DOHH2 (cell line): ENCODE data around the gene TBC1D25.
A peak's percentile ranks its signal among the peaks of the same experiment; 100 is the strongest.

Experiments
- H3F3A ChIP-seq: fragments of 200-600 bp; sonication (generic), shearing (Covaris generic); 2 replicates; pipeline ENCODE4 v1.6.0; 2016; ENCODE audit warnings: antibody characterized with exemption, mild to moderate bottlenecking; ENCODE audit not compliant: control insufficient read depth, insufficient read depth
- H3K27ac ChIP-seq: fragments of 200-600 bp; sonication (generic); 2 replicates; pipeline ENCODE4 v1.5.1; 2014; ENCODE audit warnings: low read depth, mild to moderate bottlenecking, low read length, moderate library complexity
- H3K27me3 ChIP-seq: fragments of 200-600 bp; sonication (generic); 2 replicates; pipeline ENCODE4 v1.6.1; 2014; ENCODE audit warnings: mild to moderate bottlenecking, low read length, mixed read lengths; ENCODE audit not compliant: control insufficient read depth
- H3K36me3 ChIP-seq: fragments of 200-600 bp; sonication (generic); 2 replicates; pipeline ENCODE4 v1.6.1; 2014; ENCODE audit warnings: mild to moderate bottlenecking, low read length, moderate library complexity, mixed read lengths; ENCODE audit not compliant: control insufficient read depth
- H3K4me1 ChIP-seq: fragments of 200-600 bp; sonication (generic); 2 replicates; pipeline ENCODE4 v1.6.1; 2014; ENCODE audit warnings: mild to moderate bottlenecking, low read length, mixed read lengths; ENCODE audit not compliant: control insufficient read depth
- H3K4me2 ChIP-seq: fragments of 200-600 bp; sonication (generic); 2 replicates; pipeline ENCODE4 v1.6.0; 2014; ENCODE audit warnings: mild to moderate bottlenecking, low read length, moderate library complexity
- H3K4me3 ChIP-seq: fragments of 200-600 bp; sonication (generic); 2 replicates; pipeline ENCODE4 v1.5.1; 2014; ENCODE audit warnings: mild to moderate bottlenecking, low read length, mixed read lengths
- H3K79me2 ChIP-seq: fragments of 200-600 bp; sonication (generic); 2 replicates; pipeline ENCODE4 v1.6.1; 2014; ENCODE audit warnings: mild to moderate bottlenecking, low read length, mixed read lengths; ENCODE audit not compliant: control insufficient read depth
- H3K9me2 ChIP-seq: fragments of 200-600 bp; sonication (generic); replicated peaks from 2 replicates; pipeline ENCODE4 v1.6.1; 2014; ENCODE audit warnings: mild to moderate bottlenecking, low read length, mixed read lengths; ENCODE audit not compliant: control insufficient read depth
- H3K9me3 ChIP-seq: fragments of 200-600 bp; sonication (generic); 2 replicates; pipeline ENCODE4 v1.6.1; 2014; ENCODE audit warnings: antibody characterized with exemption, low read length, mixed read lengths; ENCODE audit not compliant: control insufficient read depth, insufficient read depth
- H4K20me1 ChIP-seq: fragments of 200-600 bp; sonication (generic); 2 replicates; pipeline ENCODE4 v1.6.0; 2014; ENCODE audit warnings: low read depth, mild to moderate bottlenecking, antibody characterized with exemption, low read length, moderate library complexity; ENCODE audit not compliant: control insufficient read depth, insufficient read depth
- CTCF ChIP-seq: fragments of 200-600 bp; sonication (generic); IDR thresholded peaks from one replicate; pipeline ENCODE4 v1.5.1; 2014; ENCODE audit warnings: antibody characterized with exemption, mild to moderate bottlenecking, low read depth, low read length; ENCODE audit not compliant: poor library complexity, severe bottlenecking
- EZH2phosphoT487 ChIP-seq: fragments of 200-600 bp; sonication (generic); IDR thresholded peaks from 2 replicates; pipeline ENCODE4 v1.6.1; 2017; ENCODE audit warnings: borderline replicate concordance, mild to moderate bottlenecking, antibody characterized with exemption, low read length, moderate library complexity, mixed read lengths

The TBC1D25 gene

GRCh38 chrX:48508400-48509244 is 30.9 kb upstream of the TBC1D25 start, which contains the start of gene PORCN:
Gene PORCN, plus strand, starts transcription at chrX:48508992. Its CDS starts 829 bp downstream, at chrX:48509821.
- peak within 1 kb of the TSS; percentile 89 for H3K4me3 ChIP-seq
- H3K79me2 ChIP-seq: no peaks in the 10 kb centered on the region
- H3K9me2 ChIP-seq: no peaks in the 10 kb centered on the region
- peak within 1 kb of the TSS; percentile 82 for H3K27ac ChIP-seq
- peaks cover 8% of the 10 kb centered on the region; the same call in 1 of the 2 replicates for H3K27me3 ChIP-seq
- TF ChIP-seq CTCF (no peak), EZH2phosphoT487 (no peak)
- H3K36me3 ChIP-seq: no peaks in the 10 kb centered on the region
- peak within 1 kb of the TSS; percentile 80 for H3K4me2 ChIP-seq
- no peaks in the 10 kb centered on the region for H3K9me3 ChIP-seq
- H3F3A ChIP-seq: no peaks in the 10 kb centered on the region
- peaks cover 12% of the 10 kb centered on the region for H3K4me1 ChIP-seq
- H4K20me1 ChIP-seq: no peaks in the 10 kb centered on the region

- Histone ChIP-seq H3K9me3 (no peaks in the 10 kb centered on the region), H4K20me1 (no peaks in the 10 kb centered on the region), H3K27me3 (0 out of 2 replicates have a peak, but pooled peaks cover 4% of the 10 kb centered on the region), H3K79me2 (no peaks in the 10 kb centered on the region), H3F3A (no peaks in the 10 kb centered on the region), H3K4me2 (peak overlapping the region; percentile 80), H3K9me2 (no peaks in the 10 kb centered on the region), H3K4me1 (peaks cover 16% of the 10 kb centered on the region), H3K36me3 (no peaks in the 10 kb centered on the region), H3K4me3 (peak overlapping the region; percentile 89), H3K27ac (0 out of 2 replicates have a peak overlapping the region, but pooled peaks have one; percentile 82)
- no peak for TF ChIP-seq EZH2phosphoT487
- no peak for TF ChIP-seq CTCF
These were observed 30.3 kb upstream of the TBC1D25 start for GRCh38 chrX:48509245-48509590.

GRCh38 chrX:48509619-48510018 is 29.9 kb upstream of the TBC1D25 start:
- H3K4me3 ChIP-seq: peak overlapping the region; percentile 89
- no peaks in the 10 kb centered on the region for H3K9me3 ChIP-seq
- no peak overlapping the region for H3K27ac ChIP-seq
- 0 out of 2 replicates have a peak, but pooled peaks cover 4% of the 10 kb centered on the region for H3K27me3 ChIP-seq
- TF ChIP-seq EZH2phosphoT487 (no peak), CTCF (no peak)
- H3K9me2 ChIP-seq: no peaks in the 10 kb centered on the region
- H4K20me1 ChIP-seq: no peaks in the 10 kb centered on the region
- H3F3A ChIP-seq: no peaks in the 10 kb centered on the region
- H3K4me1 ChIP-seq: peaks cover 20% of the 10 kb centered on the region
- H3K36me3 ChIP-seq: no peaks in the 10 kb centered on the region
- peak overlapping the region; percentile 80 for H3K4me2 ChIP-seq
- no peaks in the 10 kb centered on the region for H3K79me2 ChIP-seq
